ENCODE results near the gene PCCB.

GRCh38 chr3:136235545-136235944 lies 14.6 kb upstream of the PCCB start:
- TF ChIP-seq, protein P1, sequence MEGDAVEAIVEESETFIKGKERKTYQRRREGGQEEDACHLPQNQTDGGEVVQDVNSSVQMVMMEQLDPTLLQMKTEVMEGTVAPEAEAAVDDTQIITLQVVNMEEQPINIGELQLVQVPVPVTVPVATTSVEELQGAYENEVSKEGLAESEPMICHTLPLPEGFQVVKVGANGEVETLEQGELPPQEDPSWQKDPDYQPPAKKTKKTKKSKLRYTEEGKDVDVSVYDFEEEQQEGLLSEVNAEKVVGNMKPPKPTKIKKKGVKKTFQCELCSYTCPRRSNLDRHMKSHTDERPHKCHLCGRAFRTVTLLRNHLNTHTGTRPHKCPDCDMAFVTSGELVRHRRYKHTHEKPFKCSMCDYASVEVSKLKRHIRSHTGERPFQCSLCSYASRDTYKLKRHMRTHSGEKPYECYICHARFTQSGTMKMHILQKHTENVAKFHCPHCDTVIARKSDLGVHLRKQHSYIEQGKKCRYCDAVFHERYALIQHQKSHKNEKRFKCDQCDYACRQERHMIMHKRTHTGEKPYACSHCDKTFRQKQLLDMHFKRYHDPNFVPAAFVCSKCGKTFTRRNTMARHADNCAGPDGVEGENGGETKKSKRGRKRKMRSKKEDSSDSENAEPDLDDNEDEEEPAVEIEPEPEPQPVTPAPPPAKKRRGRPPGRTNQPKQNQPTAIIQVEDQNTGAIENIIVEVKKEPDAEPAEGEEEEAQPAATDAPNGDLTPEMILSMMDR (IDR thresholded peaks at IDR 0.05), result no peak
- no peak for TF ChIP-seq ZFX (IDR thresholded peaks at IDR 0.05; ENCODE audit: borderline replicate concordance)

Data from 22Rv1 (cell line).